ENCODE measurements around the gene STH. TPM values are rescaled to one million over a fixed set of nuclear protein-coding genes. Genes with fewer than 3 reads are reported as not detected.

STH gene
- total and polyA plus RNA-seq, 2 experiments from 2014 or later: 0.55 TPM; not detected in 1

- Histone ChIP-seq H3K27me3 (ENCODE audit: insufficient read depth) (no peaks in the 10 kb centered on the region), H3F3A (replicated peaks; ENCODE audit: low read depth) (no peaks in the 10 kb centered on the region), H3K4me3 (no peak overlapping the region), H3K9me2 (ENCODE audit: insufficient read depth) (no peaks in the 10 kb centered on the region), H3K4me1 (ENCODE audit: insufficient read depth) (no peaks in the 10 kb centered on the region), H4K20me1 (replicated peaks; ENCODE audit: insufficient read depth) (no peaks in the 10 kb centered on the region), H3K4me2 (no peak overlapping the region), H3K27ac (ENCODE audit: low read depth) (no peak overlapping the region), H3K79me2 (replicated peaks; ENCODE audit: insufficient read depth) (no peaks in the 10 kb centered on the region), H3K36me3 (ENCODE audit: insufficient read depth) (no peaks in the 10 kb centered on the region), H2AFZ (no peak overlapping the region)
- TF ChIP-seq EZH2phosphoT487 (IDR thresholded peaks at IDR 0.05; ENCODE audit: unreplicated experiment) (no peak), STAT1 (IDR thresholded peaks at IDR 0.05; ENCODE audit: unreplicated experiment) (no peak), REST (IDR thresholded peaks at IDR 0.05; ENCODE audit: unreplicated experiment) (no peak), ZNF331 (CRISPR knock-in tag; IDR thresholded peaks at IDR 0.05; ENCODE audit: low read depth) (no peak), ZNF462 (CRISPR knock-in tag; IDR thresholded peaks at IDR 0.05) (no peak), ETS1 (IDR thresholded peaks at IDR 0.05) (no peak), NANOG (IDR thresholded peaks at IDR 0.05; ENCODE audit: borderline replicate concordance) (no peak), ZNF114 (CRISPR knock-in tag; IDR thresholded peaks at IDR 0.05) (no peak), EZH2 (IDR thresholded peaks at IDR 0.05; ENCODE audit: low read depth, unreplicated experiment) (no peak), POLR2AphosphoS5 (IDR thresholded peaks at IDR 0.05; ENCODE audit: low read depth) (no peak), CREB1 (CRISPR knock-in tag; IDR thresholded peaks at IDR 0.05; ENCODE audit: low read depth) (no peak), JUNB (IDR thresholded peaks at IDR 0.05; ENCODE audit: unreplicated experiment) (no peak), CTCF (conservative IDR thresholded peaks at IDR 0.05; ENCODE audit: low read depth in 2 of 2) (no peak)
- H3K4me1 Mint-ChIP-seq: no peaks in the 10 kb centered on the region
- no peak overlapping the region for H3K4me3 Mint-ChIP-seq
- H3K27ac Mint-ChIP-seq: no peak overlapping the region
- H3K36me3 Mint-ChIP-seq (ENCODE audit: low read depth): no peaks in the 10 kb centered on the region
- no peak for ATAC-seq
- H3K27me3 Mint-ChIP-seq (ENCODE audit: insufficient read depth, low read depth, poor library complexity): peaks cover 2% of the 10 kb centered on the region
- no peak for DNase-seq (ENCODE audit: low spot score)
- no peaks in the 10 kb centered on the region for H3K9me3 Mint-ChIP-seq
Measured at GRCh38 chr17:45958307-45958706, 40.7 kb upstream of the STH start.

Measured in GM23338 (cell line).